GM13977 (cell line): ENCODE results near the gene MOK.

Source experiments
- DNase-seq: peaks from one replicate; pipeline ENCODE4 v3.0.0; 2012; ENCODE audit warnings: low spot score
- CTCF ChIP-seq: IDR thresholded peaks from 2 replicates; pipeline ENCODE4 v1.5.1; 2012; ENCODE audit warnings: mild to moderate bottlenecking, control low read depth; ENCODE audit not compliant: insufficient read depth; ENCODE audit errors: extremely low read depth, missing control alignments
- in situ Hi-C: fragments of 300-500 bp; cut with MboI; formaldehyde crosslinking; loops from one replicate; pipeline ENCODE4 v1.12.0; 2022; ENCODE audit warnings: low sequenced_read_pairs, low pct_unique_long_range_greater_than_20kb, mixed read lengths, inconsistent platforms; ENCODE audit not compliant: unreplicated experiment

Gene MOK

GRCh38 chr14:102221026-102221425 is 83.9 kb downstream of the MOK start:
- DNase-seq, result no peak
- in situ Hi-C loops, result no loop called here
- no peak for TF ChIP-seq CTCF

- DNase-seq, result peak; percentile 89
- in situ Hi-C loops, result no loop called here
Observed at GRCh38 chr14:102220031-102220430, 84.9 kb downstream of the MOK start.

GRCh38 chr14:102219316-102219715 is 85.6 kb downstream of the MOK start:
- TF ChIP-seq CTCF, result no peak
- in situ Hi-C loops, result no loop called here
- DNase-seq, result no peak

More at GRCh38 chr14:102220031-102220430, 84.9 kb downstream of the MOK start:
- no peak for TF ChIP-seq CTCF

- no peak for DNase-seq
- no peak for TF ChIP-seq CTCF
- in situ Hi-C loops, result no loop called here
Observed at GRCh38 chr14:102218688-102219087, 86.3 kb downstream of the MOK start.

GRCh38 chr14:102217987-102218421 is 87.0 kb downstream of the MOK start:
- in situ Hi-C loops, result no loop called here
- no peak for TF ChIP-seq CTCF
- DNase-seq, result no peak

GRCh38 chr14:102217399-102217798 is 87.6 kb downstream of the MOK start:
- TF ChIP-seq CTCF, result no peak
- in situ Hi-C loops, result no loop called here
- DNase-seq, result no peak
